Measurements from ENCODE around the gene SLC44A5.
"Not testable (repeated sequence)": the region's sequence is repeated elsewhere in the genome, so short reads cannot be mapped to it uniquely, and the experiment has no call there.

- TF ChIP-seq NR2C2 (IDR thresholded peaks at IDR 0.05; ENCODE audit: borderline replicate concordance, control insufficient read depth, insufficient read length, low read depth); BCL11A (IDR thresholded peaks at IDR 0.05; ENCODE audit: low read depth, low read length); EED (IDR thresholded peaks at IDR 0.05; ENCODE audit: low read depth); SIN3A (IDR thresholded peaks at IDR 0.05; ENCODE audit: low read depth, low read length); CHD2 (IDR thresholded peaks at IDR 0.05; ENCODE audit: borderline replicate concordance, low read depth, low read length); POLR2A (IDR thresholded peaks at IDR 0.05; ENCODE audit: low read depth, low read length): not testable (repeated sequence)
Measured at GRCh38 chr1:75476486-75476885, 134.4 kb downstream of the SLC44A5 start.

Measured in GM12878 (cell line).